ENCODE results near the gene IPO11.
"Not testable (repeated sequence)": the region's sequence is repeated elsewhere in the genome, so short reads cannot be mapped to it uniquely, and the experiment has no call there.

IPO11 gene

GRCh38 chr5:62607615-62608014 lies 195.1 kb downstream of the IPO11 start:
- no peak for DNase-seq

- DNase-seq, result no peak
These were observed 196.3 kb downstream of the IPO11 start for GRCh38 chr5:62608529-62609511.

- no peak for DNase-seq
These were observed 201.8 kb downstream of the IPO11 start for GRCh38 chr5:62614355-62614754.

GRCh38 chr5:62616615-62617277 lies 204.2 kb downstream of the IPO11 start:
- no peak for DNase-seq

- no peak for DNase-seq
These were observed 205.4 kb downstream of the IPO11 start for GRCh38 chr5:62617943-62618342.

GRCh38 chr5:62620761-62621160 lies 208.2 kb downstream of the IPO11 start:
- no peak for DNase-seq

GRCh38 chr5:62621280-62621679 lies 208.7 kb downstream of the IPO11 start:
- DNase-seq, result no peak

- no peak for DNase-seq
These were observed 210.7 kb downstream of the IPO11 start for GRCh38 chr5:62623271-62623670.

- not testable (repeated sequence) for DNase-seq
These were observed 211.9 kb downstream of the IPO11 start for GRCh38 chr5:62624436-62624835.

GRCh38 chr5:62626534-62626933 lies 214.0 kb downstream of the IPO11 start:
- no peak for DNase-seq

- DNase-seq, result no peak
These were observed 214.6 kb downstream of the IPO11 start for GRCh38 chr5:62627121-62627520.

- no peak for DNase-seq
These were observed 215.3 kb downstream of the IPO11 start for GRCh38 chr5:62627901-62628300.

- no peak for DNase-seq
These were observed 219.5 kb downstream of the IPO11 start for GRCh38 chr5:62631909-62632580.

GRCh38 chr5:62633243-62633642 lies 220.7 kb downstream of the IPO11 start:
- no peak for DNase-seq

- no peak for DNase-seq
These were observed 227.9 kb downstream of the IPO11 start for GRCh38 chr5:62640446-62640845.

GRCh38 chr5:62642468-62642867 lies 229.9 kb downstream of the IPO11 start:
- no peak for DNase-seq

GRCh38 chr5:62643556-62644451 lies 231.2 kb downstream of the IPO11 start:
- DNase-seq, result no peak

GRCh38 chr5:62645223-62645622 lies 232.7 kb downstream of the IPO11 start:
- no peak for DNase-seq

GRCh38 chr5:62647241-62647640 lies 234.7 kb downstream of the IPO11 start:
- DNase-seq, result no peak

GRCh38 chr5:62649025-62649424 lies 236.5 kb downstream of the IPO11 start:
- DNase-seq, result no peak

GRCh38 chr5:62649476-62650113 lies 237.0 kb downstream of the IPO11 start:
- no peak for DNase-seq

- no peak for DNase-seq
These were observed 237.6 kb downstream of the IPO11 start for GRCh38 chr5:62650197-62650596.

Data from NK-92 treated with Interleukin-12 subunit alpha and Interleukin-12 subunit beta, amount 100 ng/mL, for 24 hours (cell line).